HUES6 (cell line): ENCODE results near the gene ZNF773.
"Not testable (repeated sequence)": the region's sequence is repeated elsewhere in the genome, so short reads cannot be mapped to it uniquely, and the experiment has no call there.

Experiments used
- H3K27ac ChIP-seq: 2 replicates; pipeline ENCODE4 v1.7.0; 2013; ENCODE audit warnings: low read depth, mild to moderate bottlenecking, low read length, inconsistent platforms
- H3K27me3 ChIP-seq: 2 replicates; pipeline ENCODE4 v1.6.1; 2013; ENCODE audit warnings: low read length; ENCODE audit not compliant: control insufficient read depth, insufficient read depth
- H3K36me3 ChIP-seq: 2 replicates; pipeline ENCODE4 v1.6.1; 2013; ENCODE audit warnings: low read length; ENCODE audit not compliant: control insufficient read depth, insufficient read depth
- H3K4me1 ChIP-seq: 2 replicates; pipeline ENCODE4 v1.6.1; 2013; ENCODE audit warnings: low read length; ENCODE audit not compliant: control insufficient read depth, insufficient read depth
- H3K4me3 ChIP-seq: 2 replicates; pipeline ENCODE4 v1.5.1; 2013; ENCODE audit warnings: low read depth, low read length
- H3K9ac ChIP-seq: one replicate; pipeline ENCODE4 v1.6.1; 2013; ENCODE audit warnings: mild to moderate bottlenecking, low read length
- H3K9me3 ChIP-seq: 2 replicates; pipeline ENCODE4 v1.6.1; 2013; ENCODE audit warnings: low read depth, low read length; ENCODE audit not compliant: control insufficient read depth, insufficient read depth

The ZNF773 gene

DNA sequence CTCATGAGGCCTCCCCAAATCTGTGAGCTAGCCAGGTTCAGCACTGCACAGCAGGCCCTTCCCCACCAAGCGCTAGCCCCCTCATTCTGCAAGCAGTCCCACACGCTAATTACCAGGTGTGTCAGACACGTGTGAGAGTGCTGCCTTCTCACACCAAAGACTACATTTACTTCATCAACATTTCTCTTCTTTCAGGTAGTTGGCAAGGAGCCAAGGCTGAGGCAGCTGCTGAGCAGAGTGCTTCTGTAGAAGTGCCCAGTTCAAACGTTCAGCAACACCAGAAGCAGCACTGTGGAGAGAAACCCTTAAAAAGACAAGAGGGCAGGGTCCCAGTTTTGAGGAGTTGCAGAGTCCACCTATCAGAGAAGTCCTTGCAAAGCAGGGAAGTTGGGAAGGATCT, 6.4 kb downstream of the ZNF773 start:
- no peak overlapping the region for H3K27ac ChIP-seq
- peaks cover 52% of the 10 kb centered on the region for H3K36me3 ChIP-seq

DNA sequence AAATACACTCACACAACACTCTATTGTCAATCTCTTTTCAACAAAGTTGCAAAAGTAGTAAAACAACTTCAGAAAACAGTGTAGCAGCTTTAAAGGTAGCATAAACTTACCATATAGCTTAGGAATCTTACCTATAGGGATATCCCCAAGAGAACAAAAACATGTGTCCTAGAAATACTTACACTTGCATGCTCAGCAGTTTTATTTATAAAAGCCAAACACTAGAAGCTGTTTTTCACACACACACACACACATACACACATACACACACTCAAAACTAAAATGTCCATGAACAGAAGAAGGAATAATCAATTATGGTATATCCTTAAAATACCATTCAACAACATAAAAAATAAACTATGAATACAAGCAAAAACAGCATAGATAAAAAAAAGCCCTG, 11.7 kb downstream of the ZNF773 start:
- Histone ChIP-seq H3K9me3 (peaks cover 60% of the 10 kb centered on the region), H3K27me3 (no peaks in the 10 kb centered on the region), H3K36me3 (peaks cover 20% of the 10 kb centered on the region), H3K27ac (no peak overlapping the region), H3K4me1 (no peaks in the 10 kb centered on the region), H3K4me3 (no peak overlapping the region), H3K9ac (no peak overlapping the region)

More for the DNA sequence above, 6.4 kb downstream of the ZNF773 start:
- H3K4me3 ChIP-seq, result no peak overlapping the region
- H3K9ac ChIP-seq, result no peak overlapping the region
- H3K4me1 ChIP-seq, result no peaks in the 10 kb centered on the region
- H3K27me3 ChIP-seq, result no peaks in the 10 kb centered on the region
- H3K9me3 ChIP-seq, result peaks cover 23% of the 10 kb centered on the region; the same call in 1 of the 2 replicates

DNA sequence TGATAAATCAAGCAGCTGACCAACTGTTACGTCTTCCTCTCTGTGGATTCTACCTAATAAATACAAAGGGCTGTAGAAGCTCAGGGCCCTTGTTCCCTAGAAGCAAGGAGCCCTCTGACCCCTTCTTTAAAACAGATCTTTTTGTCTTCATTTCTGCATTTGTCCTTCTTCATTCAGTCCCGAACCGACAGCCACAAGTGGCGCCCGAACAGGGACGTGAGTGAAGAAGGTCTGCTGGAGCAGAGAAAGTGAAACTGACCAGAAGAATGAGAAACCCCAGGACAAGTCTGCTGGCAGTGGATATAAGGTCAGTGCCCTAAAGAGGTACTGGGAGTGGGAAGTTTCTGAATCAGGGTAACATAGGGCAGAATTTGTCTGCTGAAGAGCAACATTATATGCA, 13.1 kb downstream of the ZNF773 start:
- Histone ChIP-seq H3K36me3 (peaks cover 7% of the 10 kb centered on the region; the same call in 1 of the 2 replicates), H3K4me1 (no peaks in the 10 kb centered on the region)

DNA sequence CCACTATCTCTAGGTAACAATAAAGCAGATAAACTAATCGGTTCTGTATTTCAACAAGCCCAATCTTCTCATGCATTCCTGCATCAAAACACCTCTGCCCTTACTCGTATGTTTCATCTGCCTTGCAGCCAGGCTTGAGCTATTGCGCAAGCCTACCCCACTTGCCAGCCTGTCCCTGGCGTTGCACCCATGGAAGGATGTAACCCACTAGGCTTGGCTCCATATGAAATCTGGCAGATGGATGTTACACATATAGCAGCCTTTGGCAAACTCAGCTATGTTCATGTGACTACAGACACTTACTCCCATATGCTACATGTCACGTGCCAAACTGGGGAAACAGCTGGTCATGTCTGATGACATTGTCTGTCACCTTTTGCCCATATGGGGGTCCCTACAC, 15.5 kb downstream of the ZNF773 start:
- H3K36me3 ChIP-seq, result no peaks in the 10 kb centered on the region; the same call in 1 of the 2 replicates

More for the DNA sequence above, 13.1 kb downstream of the ZNF773 start:
- Histone ChIP-seq H3K27me3 (no peaks in the 10 kb centered on the region), H3K27ac (no peak overlapping the region), H3K4me3 (no peak overlapping the region), H3K9ac (no peak overlapping the region), H3K9me3 (peaks cover 60% of the 10 kb centered on the region)

DNA sequence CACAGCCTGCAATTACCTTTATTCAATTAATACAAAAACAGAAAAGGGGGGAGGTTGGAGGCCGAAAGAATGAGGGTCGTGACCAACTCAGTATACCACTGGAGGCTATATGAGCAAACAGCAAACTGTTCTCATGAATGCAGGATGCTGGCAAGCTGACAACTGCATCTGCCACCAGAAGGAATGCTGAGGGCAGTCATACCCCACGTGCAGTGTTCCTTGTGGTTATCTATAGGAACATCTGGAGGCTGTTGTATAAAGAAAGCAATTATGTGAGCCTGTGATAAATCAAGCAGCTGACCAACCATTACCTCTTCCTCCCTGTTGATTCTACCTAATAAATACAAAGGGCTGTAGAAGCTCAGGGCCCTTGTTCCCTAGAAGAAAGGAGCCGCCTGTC, 18.3 kb downstream of the ZNF773 start:
- peaks cover 52% of the 10 kb centered on the region for H3K9me3 ChIP-seq
- H3K4me3 ChIP-seq, H3K27me3 ChIP-seq, H3K36me3 ChIP-seq, H3K9ac ChIP-seq, H3K4me1 ChIP-seq, H3K27ac ChIP-seq: not testable (repeated sequence)

More for the DNA sequence above, 15.5 kb downstream of the ZNF773 start:
- Histone ChIP-seq H3K4me3 (no peak overlapping the region), H3K9ac (no peak overlapping the region), H3K27ac (no peak overlapping the region), H3K4me1 (no peaks in the 10 kb centered on the region), H3K9me3 (peaks cover 60% of the 10 kb centered on the region), H3K27me3 (no peaks in the 10 kb centered on the region)

DNA sequence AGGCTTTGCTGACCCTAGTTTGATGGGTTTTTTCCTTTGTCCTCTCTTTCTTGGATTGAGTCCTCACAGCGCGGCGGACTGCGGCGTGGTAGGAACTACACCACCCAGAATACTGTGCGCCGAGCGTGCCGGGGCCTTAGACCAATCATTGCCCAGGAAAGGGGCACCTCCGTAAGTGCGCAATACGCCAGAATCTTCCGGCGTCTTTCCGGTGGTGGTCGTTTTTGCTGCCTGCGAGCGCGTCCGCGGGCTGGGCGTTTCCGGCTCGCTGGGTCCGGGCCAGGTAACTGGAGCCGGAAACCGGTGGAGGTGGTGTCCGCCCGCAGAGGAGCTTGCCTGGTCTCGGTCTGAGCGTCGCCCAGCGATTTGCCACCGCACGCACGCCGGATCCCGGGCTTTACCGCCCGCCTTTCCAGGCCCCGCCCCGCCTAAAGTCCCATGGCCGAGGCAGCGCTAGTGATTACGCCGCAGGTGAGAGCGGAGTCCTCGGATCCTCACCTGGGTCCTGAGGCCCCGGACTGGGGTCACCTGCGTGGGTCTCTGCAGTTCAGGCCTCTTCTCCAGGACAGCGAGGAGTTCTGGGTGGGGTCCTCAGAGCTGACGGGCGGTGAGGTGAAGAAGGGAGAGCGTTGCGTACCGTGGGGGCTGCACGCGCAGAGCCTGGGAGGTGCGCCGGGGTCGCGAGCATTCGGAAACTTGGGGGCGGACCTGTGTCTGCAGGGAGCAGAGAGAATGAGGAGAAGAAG, 27.6 kb downstream of the ZNF773 start, which contains the start of gene ZNF549:
TSS of gene ZNF549 (plus strand) at position 221 of the 746 bp plus-strand sequence. CDS start at position 439, 218 bp downstream.
- H3K27ac ChIP-seq, result peak within 1 kb of the TSS; percentile 65
- H3K27me3 ChIP-seq, result no peaks in the 10 kb centered on the region
- peak within 1 kb of the TSS; percentile 88 for H3K9ac ChIP-seq
- H3K36me3 ChIP-seq, result peaks cover 20% of the 10 kb centered on the region
- H3K4me3 ChIP-seq, result peak within 1 kb of the TSS; percentile 93
- H3K4me1 ChIP-seq, result no peaks in the 10 kb centered on the region
- H3K9me3 ChIP-seq, result peaks cover 30% of the 10 kb centered on the region

DNA sequence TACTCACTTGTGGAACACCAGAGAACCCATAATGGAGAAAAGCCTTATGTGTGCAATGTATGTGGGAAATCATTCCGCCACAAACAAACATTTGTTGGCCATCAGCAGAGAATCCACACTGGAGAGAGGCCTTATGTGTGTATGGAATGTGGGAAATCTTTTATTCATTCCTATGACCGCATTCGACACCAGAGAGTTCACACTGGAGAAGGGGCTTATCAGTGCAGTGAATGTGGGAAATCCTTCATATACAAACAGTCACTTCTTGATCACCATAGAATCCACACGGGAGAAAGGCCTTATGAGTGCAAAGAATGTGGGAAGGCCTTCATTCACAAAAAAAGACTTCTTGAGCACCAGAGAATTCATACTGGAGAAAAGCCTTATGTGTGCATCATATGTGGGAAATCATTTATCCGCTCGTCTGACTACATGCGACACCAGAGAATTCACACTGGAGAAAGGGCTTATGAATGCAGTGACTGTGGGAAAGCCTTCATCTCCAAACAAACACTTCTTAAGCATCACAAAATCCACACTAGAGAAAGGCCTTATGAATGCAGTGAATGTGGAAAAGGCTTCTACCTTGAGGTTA, 38.3 kb downstream of the ZNF773 start:
- peaks cover 95% of the 10 kb centered on the region for H3K9me3 ChIP-seq
- no peaks in the 10 kb centered on the region for H3K4me1 ChIP-seq
- no peak overlapping the region for H3K4me3 ChIP-seq
- H3K27ac ChIP-seq, result no peak overlapping the region
- no peaks in the 10 kb centered on the region for H3K27me3 ChIP-seq
- peaks cover 95% of the 10 kb centered on the region for H3K36me3 ChIP-seq
- no peak overlapping the region for H3K9ac ChIP-seq

DNA sequence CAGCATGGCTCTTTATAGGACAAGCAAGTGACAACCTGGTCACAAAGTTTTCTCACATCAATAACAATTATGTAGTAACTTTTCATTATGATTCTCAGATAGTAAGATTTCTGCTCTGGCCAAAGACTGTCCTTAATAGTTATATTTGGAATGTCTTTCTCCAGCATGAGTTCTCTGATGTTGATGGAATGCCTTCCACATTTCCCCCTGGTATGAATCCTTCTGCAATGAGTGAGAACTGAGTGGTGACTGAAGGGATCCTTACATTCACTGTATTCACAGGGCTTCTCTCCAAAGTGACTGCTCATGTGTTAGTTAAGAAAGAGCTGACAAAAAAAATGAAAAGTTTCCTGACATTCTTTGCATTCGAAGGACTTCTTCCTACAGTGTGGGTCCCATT, 46.8 kb downstream of the ZNF773 start:
- Histone ChIP-seq H3K9me3 (peaks cover 78% of the 10 kb centered on the region), H3K27ac (no peak overlapping the region), H3K4me3 (no peak overlapping the region), H3K27me3 (no peaks in the 10 kb centered on the region), H3K9ac (no peak overlapping the region), H3K4me1 (no peaks in the 10 kb centered on the region), H3K36me3 (peaks cover 97% of the 10 kb centered on the region)

DNA sequence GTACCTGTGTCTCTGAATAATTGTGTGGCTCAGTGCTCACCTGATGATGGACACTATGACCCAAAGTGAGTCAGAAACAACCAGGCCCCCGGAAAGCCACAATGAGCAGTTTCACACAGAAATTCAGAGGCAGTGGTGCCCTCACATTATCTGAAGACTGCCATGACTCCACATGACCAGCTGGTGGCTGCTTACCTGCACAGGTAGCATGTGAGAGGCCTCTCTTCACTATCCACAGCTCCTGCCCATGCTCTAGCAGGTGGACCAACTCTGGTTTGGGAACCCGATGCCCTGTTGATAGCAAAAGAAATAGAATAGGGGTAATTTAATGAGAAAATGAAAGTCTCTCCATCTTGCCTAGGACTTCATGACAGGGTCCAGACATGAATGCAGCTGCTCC, 52.7 kb downstream of the ZNF773 start:
- Histone ChIP-seq H3K27me3 (no peaks in the 10 kb centered on the region), H3K9me3 (peaks cover 30% of the 10 kb centered on the region), H3K36me3 (peaks cover 88% of the 10 kb centered on the region), H3K9ac (no peak overlapping the region), H3K27ac (no peak overlapping the region), H3K4me1 (no peaks in the 10 kb centered on the region), H3K4me3 (no peak overlapping the region)

DNA sequence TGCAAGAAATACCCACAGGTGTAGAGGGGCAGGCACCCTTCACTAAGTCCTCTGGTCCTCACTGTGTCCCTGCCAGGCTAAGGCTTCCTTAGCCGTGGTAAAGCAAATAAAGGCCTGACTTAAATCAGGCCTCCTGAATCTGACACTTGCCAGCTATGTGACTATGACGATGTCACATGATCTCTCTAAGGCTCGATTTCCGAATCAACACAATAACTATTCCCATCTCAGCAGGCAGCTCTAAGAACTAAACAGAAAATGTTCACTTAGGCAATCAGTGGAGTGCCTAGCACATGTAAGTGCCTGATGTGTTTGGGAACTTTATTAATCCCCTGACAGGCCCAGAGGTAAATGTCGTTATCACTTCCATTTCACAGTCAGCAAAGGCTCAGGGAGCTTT, 57.9 kb downstream of the ZNF773 start:
- Histone ChIP-seq H3K27me3 (no peaks in the 10 kb centered on the region), H3K27ac (no peak overlapping the region), H3K9ac (no peak overlapping the region)

More for the DNA sequence above, 57.9 kb downstream of the ZNF773 start:
- 0 out of 2 replicates have a peak, but pooled peaks cover 5% of the 10 kb centered on the region for H3K4me1 ChIP-seq
- H3K4me3 ChIP-seq, result no peak overlapping the region
- peaks cover 37% of the 10 kb centered on the region for H3K36me3 ChIP-seq
- H3K9me3 ChIP-seq, result peaks cover 25% of the 10 kb centered on the region
